ENCODE measurements around the gene ATXN7L1. TPM values are rescaled to one million over a fixed set of nuclear protein-coding genes. Genes with fewer than 3 reads are reported as not detected.

Gene ATXN7L1
- total RNA-seq, 1 experiment from 2014 or later, result 14.6 TPM

DNA sequence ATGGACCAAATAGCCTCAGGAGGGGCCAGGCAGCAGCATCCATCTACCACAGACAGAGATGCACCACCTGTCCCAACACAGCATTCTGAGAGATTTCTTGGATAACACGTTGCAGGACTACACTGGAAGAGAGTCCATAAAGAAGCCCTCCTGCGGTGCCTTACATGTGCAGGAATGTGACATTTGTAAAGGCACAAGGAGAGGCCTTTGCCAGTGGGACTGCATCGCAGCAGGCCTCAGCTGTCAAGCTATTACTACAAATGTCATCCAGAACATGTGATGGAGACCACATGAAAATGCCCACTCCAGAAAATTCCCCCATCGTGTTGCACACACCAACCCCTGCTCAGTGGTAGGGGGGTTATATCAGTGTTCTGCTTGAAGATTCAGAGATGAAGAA is 77.4 kb downstream of the ATXN7L1 start:
- Histone ChIP-seq H3K27me3 (ENCODE audit: insufficient read depth, low read depth) (no peaks in the 10 kb centered on the region), H3K79me2 (ENCODE audit: low read depth) (no peaks in the 10 kb centered on the region), H3K9me2 (ENCODE audit: insufficient read depth) (no peaks in the 10 kb centered on the region), H2AFZ (no peak overlapping the region), H3F3A (ENCODE audit: insufficient read depth, low read depth) (peaks cover 11% of the 10 kb centered on the region; the same call in 1 of the 2 replicates), H4K20me1 (ENCODE audit: insufficient read depth) (no peaks in the 10 kb centered on the region), H3K4me1 (replicated peaks; ENCODE audit: insufficient read depth) (peaks cover 25% of the 10 kb centered on the region), H3K9me3 (ENCODE audit: insufficient read depth, low read depth) (no peaks in the 10 kb centered on the region), H3K27ac (no peak overlapping the region), H3K4me2 (no peak overlapping the region), H3K4me3 (no peak overlapping the region), H3K36me3 (ENCODE audit: low read depth) (no peaks in the 10 kb centered on the region)
- intact Hi-C loops (cut with micrococcal nuclease; ENCODE audit: unreplicated experiment), result no loop called here
- CTCF ChIA-PET, result no interaction called here
- TF ChIP-seq, protein P1, sequence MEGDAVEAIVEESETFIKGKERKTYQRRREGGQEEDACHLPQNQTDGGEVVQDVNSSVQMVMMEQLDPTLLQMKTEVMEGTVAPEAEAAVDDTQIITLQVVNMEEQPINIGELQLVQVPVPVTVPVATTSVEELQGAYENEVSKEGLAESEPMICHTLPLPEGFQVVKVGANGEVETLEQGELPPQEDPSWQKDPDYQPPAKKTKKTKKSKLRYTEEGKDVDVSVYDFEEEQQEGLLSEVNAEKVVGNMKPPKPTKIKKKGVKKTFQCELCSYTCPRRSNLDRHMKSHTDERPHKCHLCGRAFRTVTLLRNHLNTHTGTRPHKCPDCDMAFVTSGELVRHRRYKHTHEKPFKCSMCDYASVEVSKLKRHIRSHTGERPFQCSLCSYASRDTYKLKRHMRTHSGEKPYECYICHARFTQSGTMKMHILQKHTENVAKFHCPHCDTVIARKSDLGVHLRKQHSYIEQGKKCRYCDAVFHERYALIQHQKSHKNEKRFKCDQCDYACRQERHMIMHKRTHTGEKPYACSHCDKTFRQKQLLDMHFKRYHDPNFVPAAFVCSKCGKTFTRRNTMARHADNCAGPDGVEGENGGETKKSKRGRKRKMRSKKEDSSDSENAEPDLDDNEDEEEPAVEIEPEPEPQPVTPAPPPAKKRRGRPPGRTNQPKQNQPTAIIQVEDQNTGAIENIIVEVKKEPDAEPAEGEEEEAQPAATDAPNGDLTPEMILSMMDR (conservative IDR thresholded peaks at IDR 0.05), result no peak
- TF ChIP-seq EZH2 (IDR thresholded peaks at IDR 0.05; ENCODE audit: low read depth), result no peak
- no TSS peak for BruUV-seq (replicated peaks)
- no peak for DNase-seq
- POLR2A ChIA-PET (ENCODE audit: unreplicated experiment), result no interaction called here

DNA sequence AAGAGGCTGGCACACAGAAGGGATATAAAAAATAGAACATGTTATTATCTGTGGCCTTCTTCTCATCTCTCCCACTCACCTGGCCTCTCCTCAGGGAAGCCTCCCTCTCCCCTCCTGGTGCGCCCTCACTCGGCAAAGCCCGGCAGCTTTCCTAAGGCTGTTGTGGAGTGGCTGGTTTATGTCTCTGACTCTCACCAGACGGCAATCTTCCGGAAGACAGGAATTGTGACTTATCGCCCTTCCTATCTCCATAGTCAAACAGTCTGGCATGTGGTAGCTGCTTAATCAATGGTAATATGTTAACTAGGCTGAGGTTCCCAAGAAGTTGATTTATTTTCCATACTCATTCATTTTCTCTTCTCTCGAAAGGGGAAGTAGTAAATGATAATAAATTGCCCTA is 78.7 kb downstream of the ATXN7L1 start:
- intact Hi-C loops (cut with micrococcal nuclease; ENCODE audit: unreplicated experiment), result no loop called here

DNA sequence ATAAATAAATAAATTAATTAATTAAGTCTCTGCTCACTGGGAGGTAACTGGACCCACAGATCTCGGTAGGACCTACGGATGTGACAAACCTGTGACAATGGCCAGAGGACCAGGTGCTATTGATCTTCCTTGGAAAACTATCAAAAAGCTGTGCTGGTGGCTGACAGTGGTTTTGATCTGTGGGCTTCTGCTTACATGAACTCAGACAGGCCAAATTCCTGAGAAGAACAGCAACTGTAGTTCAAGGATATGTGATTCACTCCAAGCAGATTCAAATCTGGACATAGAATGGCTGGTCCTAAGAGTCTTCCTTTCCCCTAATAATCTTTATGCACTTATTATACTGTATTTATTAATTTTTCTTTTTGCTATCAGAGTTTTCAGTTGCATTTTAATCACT is 80.0 kb downstream of the ATXN7L1 start:
- no peaks in the 10 kb centered on the region for H3K9me2 ChIP-seq (ENCODE audit: insufficient read depth)
- no peak overlapping the region for H3K4me3 ChIP-seq
- DNase-seq, result no peak
- H3K27me3 ChIP-seq (ENCODE audit: insufficient read depth, low read depth), result no peaks in the 10 kb centered on the region
- H4K20me1 ChIP-seq (ENCODE audit: insufficient read depth), result no peaks in the 10 kb centered on the region
- intact Hi-C loops (cut with micrococcal nuclease; ENCODE audit: unreplicated experiment), result no loop called here
- CTCF ChIA-PET, result no interaction called here
- H3K27ac ChIP-seq, result no peak overlapping the region
- H3K4me1 ChIP-seq (replicated peaks; ENCODE audit: insufficient read depth), result peaks cover 39% of the 10 kb centered on the region
- H2AFZ ChIP-seq, result no peak overlapping the region
- H3K9me3 ChIP-seq (ENCODE audit: insufficient read depth, low read depth), result no peaks in the 10 kb centered on the region
- TF ChIP-seq EZH2 (IDR thresholded peaks at IDR 0.05; ENCODE audit: low read depth), result no peak
- TF ChIP-seq, protein P1 (conservative IDR thresholded peaks at IDR 0.05), result no peak
- H3K79me2 ChIP-seq (ENCODE audit: low read depth), result no peaks in the 10 kb centered on the region
- peaks cover 14% of the 10 kb centered on the region; the same call in 1 of the 2 replicates for H3F3A ChIP-seq (ENCODE audit: insufficient read depth, low read depth)
- no peaks in the 10 kb centered on the region for H3K36me3 ChIP-seq (ENCODE audit: low read depth)
- no TSS peak for BruUV-seq (replicated peaks)
- POLR2A ChIA-PET (ENCODE audit: unreplicated experiment), result no interaction called here
- H3K4me2 ChIP-seq, result no peak overlapping the region

More for the DNA sequence above, 78.7 kb downstream of the ATXN7L1 start:
- BruUV-seq (replicated peaks), result no TSS peak
- Histone ChIP-seq H2AFZ (no peak overlapping the region), H4K20me1 (ENCODE audit: insufficient read depth) (no peaks in the 10 kb centered on the region), H3K9me2 (ENCODE audit: insufficient read depth) (no peaks in the 10 kb centered on the region), H3K9me3 (ENCODE audit: insufficient read depth, low read depth) (no peaks in the 10 kb centered on the region), H3K4me3 (no peak overlapping the region), H3K79me2 (ENCODE audit: low read depth) (no peaks in the 10 kb centered on the region), H3K4me2 (no peak overlapping the region), H3K27ac (no peak overlapping the region), H3K4me1 (replicated peaks; ENCODE audit: insufficient read depth) (peaks cover 28% of the 10 kb centered on the region), H3K27me3 (ENCODE audit: insufficient read depth, low read depth) (no peaks in the 10 kb centered on the region), H3F3A (ENCODE audit: insufficient read depth, low read depth) (peaks cover 11% of the 10 kb centered on the region; the same call in 1 of the 2 replicates), H3K36me3 (ENCODE audit: low read depth) (no peaks in the 10 kb centered on the region)
- ChIA-PET CTCF (no interaction called here), POLR2A (ENCODE audit: unreplicated experiment) (no interaction called here)
- no peak for TF ChIP-seq EZH2 (IDR thresholded peaks at IDR 0.05; ENCODE audit: low read depth)
- TF ChIP-seq, protein P1 (conservative IDR thresholded peaks at IDR 0.05), result no peak
- no peak for DNase-seq
